IMR-90 (cell line): ENCODE measurements around the gene CAMP. TPM values are rescaled to one million over a fixed set of nuclear protein-coding genes. Genes with fewer than 3 reads are reported as not detected.

Experiments
- ATAC-seq: fragments of 200-7000 bp; cut with Tn5 transposase; 2 replicates; pipeline ENCODE4 v1.9.1; 2020; ENCODE audit warnings: low read depth, mild to moderate bottlenecking, moderate library complexity
- BruUV-seq: library from RNA; stranded (reverse); fragments of 400-500 nt; replicated peaks from 2 replicates; lab custom pipeline; 2021; lab: Mats Ljungman, UMichigan
- CTCF ChIA-PET: fragments of 300-600 bp; formaldehyde crosslinking; extraction: SDS; loops from one replicate; lab custom pipeline; 2021; ENCODE audit warnings: antibody characterized with exemption; lab: Yijun Ruan, JAX
- POLR2A ChIA-PET: fragments of 300-600 bp; sonication (Branson Sonifier 250); formaldehyde crosslinking; loops from one replicate; lab custom pipeline; 2022; ENCODE audit warnings: antibody characterized with exemption; ENCODE audit not compliant: unreplicated experiment; lab: Charles Lee
- DNase-seq: peaks from one replicate; pipeline ENCODE4 v3.0.0; 2013
- H2AFZ ChIP-seq: replicated peaks from 2 replicates; pipeline ENCODE3; 2013; ENCODE audit warnings: low read length, mild to moderate bottlenecking; ENCODE audit not compliant: poor library complexity
- H2AK5ac ChIP-seq: 2 replicates; pipeline ENCODE4 v1.6.1; 2013; ENCODE audit warnings: low read depth, low read length, inconsistent platforms
- H2AK9ac ChIP-seq: replicated peaks from 2 replicates; pipeline ENCODE3; 2013; ENCODE audit warnings: mild to moderate bottlenecking, low read depth, low read length, moderate library complexity; ENCODE audit not compliant: poor library complexity
- H2BK120ac ChIP-seq: 2 replicates; pipeline ENCODE4 v1.6.1; 2013; ENCODE audit warnings: low read depth, low read length, inconsistent platforms
- H2BK15ac ChIP-seq: 3 replicates; pipeline ENCODE4 v1.6.1; 2013; ENCODE audit warnings: low read depth, low read length, inconsistent platforms
- H2BK20ac ChIP-seq: 2 replicates; pipeline ENCODE4 v1.6.1; 2013; ENCODE audit warnings: low read depth, mild to moderate bottlenecking, inconsistent platforms, low read length, moderate library complexity
- H2BK5ac ChIP-seq: 2 replicates; pipeline ENCODE4 v1.6.1; 2013; ENCODE audit warnings: mild to moderate bottlenecking, low read depth, low read length, inconsistent platforms; ENCODE audit not compliant: poor library complexity, severe bottlenecking
- H3K14ac ChIP-seq: replicated peaks from 2 replicates; pipeline ENCODE4 v1.6.1; 2013; ENCODE audit warnings: low read depth, low read length, inconsistent platforms
- H3K18ac ChIP-seq: 2 replicates; pipeline ENCODE4 v1.6.1; 2013; ENCODE audit warnings: low read depth, low read length, control low read depth
- H3K23ac ChIP-seq: 2 replicates; pipeline ENCODE4 v1.6.1; 2013; ENCODE audit warnings: low read depth, low read length, inconsistent platforms
- H3K27ac ChIP-seq: 2 replicates; pipeline ENCODE4 v1.5.1; 2013; ENCODE audit warnings: mild to moderate bottlenecking, control low read depth, low read length; ENCODE audit not compliant: insufficient read depth
- H3K27me3 ChIP-seq: 2 replicates; pipeline ENCODE4 v1.6.1; 2013; ENCODE audit warnings: low read length; ENCODE audit not compliant: control insufficient read depth, insufficient read depth
- H3K36me3 ChIP-seq: 2 replicates; pipeline ENCODE4 v1.6.1; 2013; ENCODE audit warnings: low read length, mixed read lengths; ENCODE audit not compliant: control insufficient read depth, insufficient read depth
- H3K4ac ChIP-seq: 2 replicates; pipeline ENCODE4 v1.6.1; 2013; ENCODE audit warnings: low read depth, low read length, inconsistent platforms
- H3K4me1 ChIP-seq: 2 replicates; pipeline ENCODE4 v1.6.1; 2013; ENCODE audit warnings: low read length, mixed read lengths; ENCODE audit not compliant: control insufficient read depth, insufficient read depth
- H3K4me2 ChIP-seq: 2 replicates; pipeline ENCODE4 v1.6.1; 2013; ENCODE audit warnings: low read depth, mild to moderate bottlenecking, control low read depth, low read length, moderate library complexity
- H3K4me3 ChIP-seq: 2 replicates; pipeline ENCODE4 v1.5.1; 2013; ENCODE audit warnings: low read depth, mild to moderate bottlenecking, control low read depth, low read length, moderate library complexity; ENCODE audit not compliant: insufficient read depth
- H3K56ac ChIP-seq: 2 replicates; pipeline ENCODE4 v1.6.1; 2013; ENCODE audit warnings: low read length, inconsistent platforms; ENCODE audit not compliant: insufficient read depth; ENCODE audit errors: extremely low read depth
- H3K79me1 ChIP-seq, 2 experiments: 2 replicates each; pipeline ENCODE4 v1.6.1; 2013; ENCODE audit warnings: low read length in 2 of 2, inconsistent platforms in 1 of 2, low read depth in 1 of 2
- H3K9ac ChIP-seq: 2 replicates; pipeline ENCODE4 v1.6.1; 2013; ENCODE audit warnings: low read depth, low read length, control low read depth
- H3K9me1 ChIP-seq: 2 replicates; pipeline ENCODE4 v1.6.1; 2013; ENCODE audit warnings: low read length, inconsistent platforms; ENCODE audit not compliant: insufficient read depth
- H3K9me3 ChIP-seq: 2 replicates; pipeline ENCODE4 v1.6.1; 2013; ENCODE audit warnings: low read length; ENCODE audit not compliant: control insufficient read depth, insufficient read depth
- H4K20me1 ChIP-seq: 2 replicates; pipeline ENCODE4 v1.6.1; 2013; ENCODE audit warnings: low read length, inconsistent platforms; ENCODE audit not compliant: insufficient read depth
- H4K5ac ChIP-seq: 2 replicates; pipeline ENCODE4 v1.6.1; 2013; ENCODE audit warnings: mild to moderate bottlenecking, low read depth, low read length, control low read depth
- H4K8ac ChIP-seq, 2 experiments: 2 replicates each; pipeline ENCODE4 v1.6.1; 2013; ENCODE audit warnings: low read depth in 2 of 2, low read length in 2 of 2, control low read depth in 1 of 2, inconsistent platforms in 1 of 2
- H4K91ac ChIP-seq: 2 replicates; pipeline ENCODE4 v1.6.1; 2013; ENCODE audit warnings: low read depth, low read length, inconsistent platforms; ENCODE audit not compliant: insufficient read depth
- BHLHE40 ChIP-seq: fragments of 150-350 bp; IDR thresholded peaks from 2 replicates; pipeline ENCODE4 v1.6.1; 2016; ENCODE audit warnings: mild to moderate bottlenecking, low read depth, low read length
- CEBPB ChIP-seq: IDR thresholded peaks from 2 replicates; pipeline ENCODE4 v1.6.1; 2012; ENCODE audit warnings: low read depth, low read length, improper control_type of control experiment
- CTCF ChIP-seq: conservative IDR thresholded peaks from 2 replicates; pipeline ENCODE4 v1.5.1; 2012; ENCODE audit warnings: mild to moderate bottlenecking, low read depth, low read length, improper control_type of control experiment
- ELK1 ChIP-seq: fragments of 150-350 bp; IDR thresholded peaks from 2 replicates; pipeline ENCODE4 v1.6.1; 2016; ENCODE audit warnings: low read depth, mild to moderate bottlenecking, low read length, moderate library complexity, borderline replicate concordance
- FOS ChIP-seq: fragments of 150-350 bp; IDR thresholded peaks from 2 replicates; pipeline ENCODE4 v1.6.1; 2016; ENCODE audit warnings: low read depth, low read length
- MAFK ChIP-seq: IDR thresholded peaks from 2 replicates; pipeline ENCODE4 v1.6.1; 2012; ENCODE audit warnings: low read depth, low read length, improper control_type of control experiment
- MAZ ChIP-seq: IDR thresholded peaks from 2 replicates; pipeline ENCODE4 v1.6.1; 2012; ENCODE audit warnings: low read depth, mild to moderate bottlenecking, low read length, improper control_type of control experiment, moderate library complexity, borderline replicate concordance
- MXI1 ChIP-seq: IDR thresholded peaks from 2 replicates; pipeline ENCODE4 v1.6.1; 2012; ENCODE audit warnings: low read depth, mild to moderate bottlenecking, low read length, moderate library complexity, borderline replicate concordance
- RAD21 ChIP-seq: IDR thresholded peaks from 2 replicates; pipeline ENCODE4 v1.6.1; 2012; ENCODE audit warnings: low read length, improper control_type of control experiment
- RCOR1 ChIP-seq: IDR thresholded peaks from 2 replicates; pipeline ENCODE4 v1.6.1; 2012; ENCODE audit warnings: mild to moderate bottlenecking, low read length, improper control_type of control experiment; ENCODE audit not compliant: insufficient replicate concordance
- RFX5 ChIP-seq: IDR thresholded peaks from 2 replicates; pipeline ENCODE4 v1.8.0; 2012; ENCODE audit warnings: low read depth, mild to moderate bottlenecking, low read length, moderate library complexity
- SMC3 ChIP-seq: fragments of 150-350 bp; IDR thresholded peaks from 2 replicates; pipeline ENCODE4 v1.6.1; 2016; ENCODE audit warnings: low read depth, mild to moderate bottlenecking, antibody characterized with exemption, low read length, moderate library complexity
- USF2 ChIP-seq: fragments of 150-350 bp; IDR thresholded peaks from 2 replicates; pipeline ENCODE4 v1.6.1; 2017; ENCODE audit warnings: mild to moderate bottlenecking, antibody characterized with exemption, low read length, low read depth
- WGBS, 2 experiments: methylation state at CpG; one replicate each; pipeline versions ENCODE4 v1.1.5 to v1.1.7; 2013; ENCODE audit warnings: missing lambda C conversion rate in 2 of 2; ENCODE audit not compliant: insufficient read length in 1 of 2; ENCODE audit errors: extremely low coverage in 2 of 2; 5-methylcytosine and 5-hydroxymethylcytosine counted together
- dilution Hi-C: fragments of 300-500 bp; cut with HindIII; formaldehyde crosslinking; loops from one replicate; pipeline ENCODE4 v1.14.3; 2018; ENCODE audit warnings: low sequenced_read_pairs; ENCODE audit not compliant: unreplicated experiment
- in situ Hi-C: fragments of 300-500 bp; cut with MboI; formaldehyde crosslinking; loops from 3 replicates; pipeline ENCODE4 v1.14.3; 2019; ENCODE audit warnings: low sequenced_read_pairs, inconsistent platforms, mixed read lengths
- intact Hi-C: fragments of 100-400 bp; cut with micrococcal nuclease; formaldehyde crosslinking; loops from 2 replicates; pipeline ENCODE4 v1.10.0; 2022
- polyA plus RNA-seq, 3 experiments: library from polyadenylated mRNA; depleted of rRNA; stranded (reverse); fragments of >200 nt; gene quantifications; 2 replicates each; pipeline ENCODE4 v1.2.3, GENCODE V29; 2012; ENCODE audit warnings: low replicate concordance in 1 of 3
- total RNA-seq: library from RNA; depleted of rRNA; stranded (reverse); fragments of >200 nt; gene quantifications from 2 replicates; pipeline ENCODE4 v1.2.3, GENCODE V29; 2012

CAMP gene
- total and polyA plus RNA-seq, 2 of the 4 experiments (the other 2 are of a cell fraction), result not detected

GRCh38 chr3:48196611-48197010, 26.7 kb upstream of the CAMP start:
- H3K36me3 ChIP-seq, result no peaks in the 10 kb centered on the region

More at GRCh38 chr3:48196611-48197010, 26.7 kb upstream of the CAMP start:
- BruUV-seq, result no TSS peak
- Histone ChIP-seq H4K5ac (no peak overlapping the region), H2BK15ac (no peak overlapping the region), H3K4me1 (no peaks in the 10 kb centered on the region), H3K14ac (no peak overlapping the region), H3K9ac (no peak overlapping the region), H2AK5ac (no peak overlapping the region), H4K20me1 (no peaks in the 10 kb centered on the region), H2AFZ (no peak overlapping the region), H3K56ac (no peak overlapping the region), H3K23ac (no peak overlapping the region), H4K91ac (no peak overlapping the region), H3K79me1 (no peaks in the 10 kb centered on the region), H3K4me3 (no peak overlapping the region), H3K27ac (no peak overlapping the region), H3K4ac (no peak overlapping the region), H3K18ac (no peak overlapping the region), H2BK120ac (no peak overlapping the region), H2AK9ac (no peak overlapping the region), H3K4me2 (no peak overlapping the region), H3K27me3 (peaks cover 7% of the 10 kb centered on the region), H4K8ac (no peak overlapping the region), H2BK5ac (no peak overlapping the region), H3K9me3 (no peaks in the 10 kb centered on the region), H2BK20ac (no peak overlapping the region), H3K9me1 (no peaks in the 10 kb centered on the region)
- ChIA-PET CTCF (no interaction called here), POLR2A (no interaction called here)
- intact Hi-C loops (no loop called here), in situ Hi-C loops (no loop called here), dilution Hi-C loops (no loop called here)
- WGBS, 2 experiments, result no CpG with 5 or more reads among the region's 1 CpG
- DNase-seq (no peak), ATAC-seq (no peak)
- TF ChIP-seq SMC3 (no peak), MAFK (no peak), CEBPB (no peak), ELK1 (no peak), CTCF (no peak), RAD21 (no peak), USF2 (no peak), MAZ (no peak), RCOR1 (no peak), RFX5 (no peak), FOS (no peak), MXI1 (no peak), BHLHE40 (no peak)
